Measurements from ENCODE around the gene SUMF2.
A peak's percentile ranks its signal among the peaks of the same experiment; 100 is the strongest.
"Not testable (repeated sequence)": the region's sequence is repeated elsewhere in the genome, so short reads cannot be mapped to it uniquely, and the experiment has no call there.

Gene SUMF2

GRCh38 chr7:56063882-56064625, at the start of gene SUMF2:
TSS of gene SUMF2 (plus strand) at chr7:56064286. CDS start at chr7:56064312, 26 bp downstream.
- peaks cover 24% of the 10 kb centered on the region for H3K36me3 ChIP-seq (ENCODE audit: insufficient read depth, low read length)
- peak within 1 kb of the TSS; percentile 98 for H3K9ac ChIP-seq (ENCODE audit: low read depth, low read length)
- H3K9me3 ChIP-seq (ENCODE audit: control insufficient read depth, insufficient read depth, low read length), result no peaks in the 10 kb centered on the region
- no peaks in the 10 kb centered on the region for H3K4me1 ChIP-seq (ENCODE audit: insufficient read depth, low read length)

- H3K9me3 ChIP-seq (ENCODE audit: control insufficient read depth, insufficient read depth, low read length); H3K9ac ChIP-seq (ENCODE audit: low read depth, low read length); H3K4me1 ChIP-seq (ENCODE audit: insufficient read depth, low read length): not testable (repeated sequence)
- H3K36me3 ChIP-seq (ENCODE audit: insufficient read depth, low read length), result peaks cover 12% of the 10 kb centered on the region
These were observed 47.1 kb upstream of the SUMF2 start for GRCh38 chr7:56017015-56017414.

GRCh38 chr7:56019501-56019900, 44.6 kb upstream of the SUMF2 start:
- Histone ChIP-seq H3K9ac (ENCODE audit: low read depth, low read length) (no peak overlapping the region), H3K36me3 (ENCODE audit: insufficient read depth, low read length) (peaks cover 4% of the 10 kb centered on the region), H3K9me3 (ENCODE audit: control insufficient read depth, insufficient read depth, low read length) (no peaks in the 10 kb centered on the region), H3K4me1 (ENCODE audit: insufficient read depth, low read length) (no peaks in the 10 kb centered on the region)

- Histone ChIP-seq H3K9me3 (ENCODE audit: control insufficient read depth, insufficient read depth, low read length) (no peaks in the 10 kb centered on the region), H3K36me3 (ENCODE audit: insufficient read depth, low read length) (peaks cover under 1% of the 10 kb centered on the region; the same call in 1 of the 2 replicates)
These were observed 40.6 kb upstream of the SUMF2 start for GRCh38 chr7:56023500-56023899.

GRCh38 chr7:56026538-56026937, 37.5 kb upstream of the SUMF2 start:
- Histone ChIP-seq H3K4me1 (ENCODE audit: insufficient read depth, low read length) (no peaks in the 10 kb centered on the region), H3K9me3 (ENCODE audit: control insufficient read depth, insufficient read depth, low read length) (no peaks in the 10 kb centered on the region), H3K36me3 (ENCODE audit: insufficient read depth, low read length) (peaks cover 3% of the 10 kb centered on the region; the same call in 1 of the 2 replicates), H3K9ac (ENCODE audit: low read depth, low read length) (no peak overlapping the region)

More at GRCh38 chr7:56023500-56023899, 40.6 kb upstream of the SUMF2 start:
- H3K4me1 ChIP-seq (ENCODE audit: insufficient read depth, low read length), result no peaks in the 10 kb centered on the region
- no peak overlapping the region for H3K9ac ChIP-seq (ENCODE audit: low read depth, low read length)

- Histone ChIP-seq H3K9ac (ENCODE audit: low read depth, low read length) (no peak overlapping the region), H3K36me3 (ENCODE audit: insufficient read depth, low read length) (peaks cover 6% of the 10 kb centered on the region; the same call in 1 of the 2 replicates), H3K4me1 (ENCODE audit: insufficient read depth, low read length) (no peaks in the 10 kb centered on the region), H3K9me3 (ENCODE audit: control insufficient read depth, insufficient read depth, low read length) (no peaks in the 10 kb centered on the region)
These were observed 35.0 kb upstream of the SUMF2 start for GRCh38 chr7:56028942-56029630.

- H3K9ac ChIP-seq (ENCODE audit: low read depth, low read length), result no peak overlapping the region
- peaks cover 6% of the 10 kb centered on the region; the same call in 1 of the 2 replicates for H3K36me3 ChIP-seq (ENCODE audit: insufficient read depth, low read length)
- H3K4me1 ChIP-seq (ENCODE audit: insufficient read depth, low read length), result no peaks in the 10 kb centered on the region
- H3K9me3 ChIP-seq (ENCODE audit: control insufficient read depth, insufficient read depth, low read length), result no peaks in the 10 kb centered on the region
These were observed 33.7 kb upstream of the SUMF2 start for GRCh38 chr7:56030340-56030739.

- not testable (repeated sequence) for H3K4me1 ChIP-seq (ENCODE audit: insufficient read depth, low read length); H3K9ac ChIP-seq (ENCODE audit: low read depth, low read length); H3K9me3 ChIP-seq (ENCODE audit: control insufficient read depth, insufficient read depth, low read length); H3K36me3 ChIP-seq (ENCODE audit: insufficient read depth, low read length)
These were observed 32.5 kb upstream of the SUMF2 start for GRCh38 chr7:56031556-56031955.

- H3K4me1 ChIP-seq (ENCODE audit: insufficient read depth, low read length); H3K9me3 ChIP-seq (ENCODE audit: control insufficient read depth, insufficient read depth, low read length); H3K9ac ChIP-seq (ENCODE audit: low read depth, low read length); H3K36me3 ChIP-seq (ENCODE audit: insufficient read depth, low read length): not testable (repeated sequence)
These were observed 31.5 kb upstream of the SUMF2 start for GRCh38 chr7:56032578-56032977.

- peak overlapping the region; percentile 99 for H3K9ac ChIP-seq (ENCODE audit: low read depth, low read length)
- H3K4me1 ChIP-seq (ENCODE audit: insufficient read depth, low read length), result no peaks in the 10 kb centered on the region
- H3K9me3 ChIP-seq (ENCODE audit: control insufficient read depth, insufficient read depth, low read length), result no peaks in the 10 kb centered on the region
- peaks cover 6% of the 10 kb centered on the region; the same call in 1 of the 2 replicates for H3K36me3 ChIP-seq (ENCODE audit: insufficient read depth, low read length)
These were observed 30.2 kb upstream of the SUMF2 start for GRCh38 chr7:56033671-56034432.

GRCh38 chr7:56040730-56041129, 23.4 kb upstream of the SUMF2 start:
- H3K9me3 ChIP-seq (ENCODE audit: control insufficient read depth, insufficient read depth, low read length), result no peaks in the 10 kb centered on the region
- H3K9ac ChIP-seq (ENCODE audit: low read depth, low read length), result no peak overlapping the region
- H3K4me1 ChIP-seq (ENCODE audit: insufficient read depth, low read length), result no peaks in the 10 kb centered on the region
- H3K36me3 ChIP-seq (ENCODE audit: insufficient read depth, low read length), result no peaks in the 10 kb centered on the region

GRCh38 chr7:56045758-56046157, 18.3 kb upstream of the SUMF2 start:
- H3K9me3 ChIP-seq (ENCODE audit: control insufficient read depth, insufficient read depth, low read length); H3K36me3 ChIP-seq (ENCODE audit: insufficient read depth, low read length); H3K9ac ChIP-seq (ENCODE audit: low read depth, low read length); H3K4me1 ChIP-seq (ENCODE audit: insufficient read depth, low read length): not testable (repeated sequence)

- Histone ChIP-seq H3K4me1 (ENCODE audit: insufficient read depth, low read length) (no peaks in the 10 kb centered on the region; the same call in 1 of the 2 replicates), H3K9ac (ENCODE audit: low read depth, low read length) (no peak overlapping the region), H3K36me3 (ENCODE audit: insufficient read depth, low read length) (no peaks in the 10 kb centered on the region; the same call in 1 of the 2 replicates), H3K9me3 (ENCODE audit: control insufficient read depth, insufficient read depth, low read length) (no peaks in the 10 kb centered on the region)
These were observed 17.2 kb upstream of the SUMF2 start for GRCh38 chr7:56046721-56047445.

Data from ES-I3 (cell line).